Measurements from ENCODE around the gene GPR137C. TPM values are rescaled to one million over a fixed set of nuclear protein-coding genes. Genes with fewer than 3 reads are reported as not detected.

GPR137C gene
- total and polyA plus RNA-seq, 2 of the 4 experiments (the other 2 are of a cell fraction): 0.72 to 0.91 TPM

- Histone ChIP-seq H3K14ac (replicated peaks; ENCODE audit: low read depth, low read length) (no peak overlapping the region), H3K9me3 (ENCODE audit: control insufficient read depth, insufficient read depth, low read length) (no peaks in the 10 kb centered on the region), H4K91ac (ENCODE audit: insufficient read depth, low read depth, low read length) (no peak overlapping the region), H2AK9ac (replicated peaks; ENCODE audit: low read depth, low read length, poor library complexity) (no peak overlapping the region), H3K9me1 (ENCODE audit: insufficient read depth, low read length) (no peaks in the 10 kb centered on the region), H2AFZ (replicated peaks; ENCODE audit: low read length, poor library complexity) (no peak overlapping the region), H4K20me1 (ENCODE audit: insufficient read depth, low read length) (no peaks in the 10 kb centered on the region), H3K4me3 (ENCODE audit: insufficient read depth, low read depth, low read length) (no peak overlapping the region), H3K4me1 (ENCODE audit: control insufficient read depth, insufficient read depth, low read length) (no peaks in the 10 kb centered on the region), H3K36me3 (ENCODE audit: control insufficient read depth, insufficient read depth, low read length) (no peaks in the 10 kb centered on the region), H3K4me2 (ENCODE audit: low read depth, low read length) (no peak overlapping the region), H2BK15ac (ENCODE audit: low read depth, low read length) (no peak overlapping the region), H2BK120ac (ENCODE audit: low read depth, low read length) (no peak overlapping the region), H2BK5ac (ENCODE audit: low read depth, low read length, poor library complexity, severe bottlenecking) (no peak overlapping the region), H3K4ac (ENCODE audit: low read depth, low read length) (no peak overlapping the region), H3K23ac (ENCODE audit: low read depth, low read length) (no peak overlapping the region), H3K27me3 (ENCODE audit: control insufficient read depth, insufficient read depth, low read length) (no peaks in the 10 kb centered on the region), H3K56ac (ENCODE audit: extremely low read depth, insufficient read depth, low read length) (no peak overlapping the region), H3K18ac (ENCODE audit: low read depth, low read length) (no peak overlapping the region), H3K27ac (ENCODE audit: insufficient read depth, low read length) (no peak overlapping the region), H2BK20ac (ENCODE audit: low read depth, low read length) (no peak overlapping the region), H2AK5ac (ENCODE audit: low read depth, low read length) (no peak overlapping the region), H3K9ac (ENCODE audit: low read depth, low read length) (no peak overlapping the region), H3K79me1 (ENCODE audit: low read depth in 1 of 2, low read length in 2 of 2) (no peaks in the 10 kb centered on the region), H4K8ac (ENCODE audit: low read depth in 2 of 2, low read length in 2 of 2) (no peak overlapping the region), H4K5ac (ENCODE audit: low read depth, low read length) (no peak overlapping the region)
- TF ChIP-seq MAZ (IDR thresholded peaks at IDR 0.05; ENCODE audit: borderline replicate concordance, low read depth, low read length) (no peak), POLR2A (IDR thresholded peaks at IDR 0.05; ENCODE audit: low read depth, low read length) (no peak), RAD21 (IDR thresholded peaks at IDR 0.05; ENCODE audit: low read length) (no peak), SMC3 (IDR thresholded peaks at IDR 0.05; ENCODE audit: low read depth, low read length) (no peak), BHLHE40 (IDR thresholded peaks at IDR 0.05; ENCODE audit: low read depth, low read length) (no peak), CEBPB (IDR thresholded peaks at IDR 0.05; ENCODE audit: low read depth, low read length) (no peak), MXI1 (IDR thresholded peaks at IDR 0.05; ENCODE audit: borderline replicate concordance, low read depth, low read length) (no peak), RFX5 (IDR thresholded peaks at IDR 0.05; ENCODE audit: low read depth, low read length) (no peak), NFE2L2 (IDR thresholded peaks at IDR 0.05; ENCODE audit: low read depth, low read length) (no peak), MAFK (IDR thresholded peaks at IDR 0.05; ENCODE audit: low read depth, low read length) (no peak), ELK1 (IDR thresholded peaks at IDR 0.05; ENCODE audit: borderline replicate concordance, low read depth, low read length) (no peak), FOS (IDR thresholded peaks at IDR 0.05; ENCODE audit: low read depth, low read length) (no peak), CTCF (conservative IDR thresholded peaks at IDR 0.05; ENCODE audit: low read depth, low read length) (no peak), CHD1 (IDR thresholded peaks at IDR 0.05; ENCODE audit: low read depth, low read length) (no peak), USF2 (IDR thresholded peaks at IDR 0.05; ENCODE audit: low read depth, low read length) (no peak)
- ChIA-PET POLR2A (ENCODE audit: unreplicated experiment) (no interaction called here), CTCF (interaction anchor here (1.0 kb wide), 1 partner anchor 10 kb away, joined by 3 read pairs; no protein-coding TSS in a partner anchor)
- intact Hi-C loops (cut with micrococcal nuclease) (no loop called here), dilution Hi-C loops (cut with HindIII; ENCODE audit: low sequenced_read_pairs, unreplicated experiment) (no loop called here), in situ Hi-C loops (cut with MboI; ENCODE audit: low sequenced_read_pairs) (no loop called here)
- DNase-seq: no peak
- no peak for ATAC-seq (ENCODE audit: low read depth)
- BruUV-seq (replicated peaks): no TSS peak
- 83% methylated on average over 1 of the region's 4 CpGs; no CpG with 5 or more reads in 1 of the 2 experiments for WGBS, 2 experiments (ENCODE audit: extremely low coverage in 2 of 2, insufficient read length in 1 of 2)
These were observed 25.6 kb upstream of the GPR137C start for GRCh38 chr14:52527052-52527451.
